Prostate gland (tissue), 2 donors: ENCODE measurements around the gene TMED5.

Source experiments
- CTCF ChIP-seq, 4 experiments: fragments of 200-600 bp in 2 of 4; fragments of 450-650 bp in 2 of 4; sonication (generic) in 2 of 4; IDR thresholded peaks; 1 replicate in 3 of 4; 2 replicates in 1 of 4; pipeline ENCODE4 v1.5.1; 2016 to 2019; ENCODE audit warnings: antibody characterized with exemption in 4 of 4, mild to moderate bottlenecking in 2 of 4, moderate library complexity in 2 of 4
- POLR2A ChIP-seq: fragments of 450-650 bp; IDR thresholded peaks from one replicate; pipeline ENCODE4 v1.6.1; 2016; ENCODE audit warnings: antibody characterized with exemption, mild to moderate bottlenecking
- POLR2AphosphoS5 ChIP-seq: sonication (generic); formaldehyde crosslinking; IDR thresholded peaks from one replicate; pipeline ENCODE4 v1.6.1; 2017; ENCODE audit warnings: antibody characterized with exemption

GRCh38 chr1:93200086-93200620, 19.9 kb upstream of the TMED5 start:
- TF ChIP-seq CTCF (IDR thresholded peaks at IDR 0.05): no peak
- no peak for TF ChIP-seq POLR2AphosphoS5
- no peak for TF ChIP-seq POLR2A
